Karpas-422 (cell line): ENCODE data around the gene DACT3. TPM values are rescaled to one million over a fixed set of nuclear protein-coding genes. Genes with fewer than 3 reads are reported as not detected.
A peak's percentile ranks its signal among the peaks of the same experiment; 100 is the strongest.

Experiments used
- DNase-seq: peaks from one replicate; pipeline ENCODE4 v3.0.0-alpha.2; 2015
- H2AFZ ChIP-seq: fragments of 200-600 bp; sonication (generic); 2 replicates; pipeline ENCODE4 v1.6.1; 2014; ENCODE audit warnings: antibody characterized with exemption, low read length, mixed read lengths
- H3K27ac ChIP-seq: fragments of 200-600 bp; sonication (generic); 2 replicates; pipeline ENCODE4 v1.5.1; 2014; ENCODE audit warnings: mild to moderate bottlenecking, low read length, moderate library complexity
- H3K27me3 ChIP-seq: fragments of 200-600 bp; sonication (generic); 2 replicates; pipeline ENCODE4 v1.6.1; 2014; ENCODE audit warnings: low read length, mixed read lengths
- H3K36me3 ChIP-seq: fragments of 200-600 bp; sonication (generic); 2 replicates; pipeline ENCODE4 v1.6.1; 2014; ENCODE audit warnings: low read length, mixed read lengths; ENCODE audit not compliant: insufficient read depth
- H3K4me1 ChIP-seq: fragments of 200-600 bp; sonication (generic); 2 replicates; pipeline ENCODE4 v1.6.1; 2014; ENCODE audit warnings: mild to moderate bottlenecking, low read length, mixed read lengths
- H3K4me2 ChIP-seq: fragments of 200-600 bp; sonication (generic); 2 replicates; pipeline ENCODE4 v1.6.1; 2014; ENCODE audit warnings: low read length, low read depth, mild to moderate bottlenecking; ENCODE audit not compliant: poor library complexity, severe bottlenecking
- H3K4me3 ChIP-seq: fragments of 200-600 bp; sonication (generic); 2 replicates; pipeline ENCODE4 v1.5.1; 2014; ENCODE audit warnings: mild to moderate bottlenecking, antibody characterized with exemption, low read length, mixed read lengths
- H3K79me2 ChIP-seq: fragments of 200-600 bp; sonication (generic); 2 replicates; pipeline ENCODE4 v1.6.1; 2014; ENCODE audit warnings: mild to moderate bottlenecking, low read length, mixed read lengths
- H3K9ac ChIP-seq: fragments of 200-600 bp; sonication (generic); 2 replicates; pipeline ENCODE4 v1.6.0; 2014; ENCODE audit warnings: low read length
- H3K9me2 ChIP-seq: fragments of 200-600 bp; sonication (generic), shearing (Covaris generic); replicated peaks from 2 replicates; pipeline ENCODE4 v1.6.0; 2014; ENCODE audit warnings: mild to moderate bottlenecking, low read length, moderate library complexity; ENCODE audit not compliant: insufficient read depth
- H3K9me3 ChIP-seq: fragments of 300-700, 200-600 bp; sonication (generic); 2 replicates; pipeline ENCODE4 v1.6.1; 2014; ENCODE audit warnings: low read length, mixed read lengths
- H4K20me1 ChIP-seq: fragments of 200-600 bp; sonication (generic); 2 replicates; pipeline ENCODE4 v1.6.1; 2014; ENCODE audit warnings: mild to moderate bottlenecking, antibody characterized with exemption, low read length, low read depth; ENCODE audit not compliant: insufficient read depth
- total RNA-seq: library from RNA; depleted of rRNA; stranded (reverse); fragments of >200 nt; shearing (Covaris generic); gene quantifications from 2 replicates; pipeline ENCODE4 v1.2.3, GENCODE V29; 2014; ENCODE audit warnings: low replicate concordance

The DACT3 gene
- total RNA-seq, 1 experiment from 2014 or later, result 0.19 TPM

DNA sequence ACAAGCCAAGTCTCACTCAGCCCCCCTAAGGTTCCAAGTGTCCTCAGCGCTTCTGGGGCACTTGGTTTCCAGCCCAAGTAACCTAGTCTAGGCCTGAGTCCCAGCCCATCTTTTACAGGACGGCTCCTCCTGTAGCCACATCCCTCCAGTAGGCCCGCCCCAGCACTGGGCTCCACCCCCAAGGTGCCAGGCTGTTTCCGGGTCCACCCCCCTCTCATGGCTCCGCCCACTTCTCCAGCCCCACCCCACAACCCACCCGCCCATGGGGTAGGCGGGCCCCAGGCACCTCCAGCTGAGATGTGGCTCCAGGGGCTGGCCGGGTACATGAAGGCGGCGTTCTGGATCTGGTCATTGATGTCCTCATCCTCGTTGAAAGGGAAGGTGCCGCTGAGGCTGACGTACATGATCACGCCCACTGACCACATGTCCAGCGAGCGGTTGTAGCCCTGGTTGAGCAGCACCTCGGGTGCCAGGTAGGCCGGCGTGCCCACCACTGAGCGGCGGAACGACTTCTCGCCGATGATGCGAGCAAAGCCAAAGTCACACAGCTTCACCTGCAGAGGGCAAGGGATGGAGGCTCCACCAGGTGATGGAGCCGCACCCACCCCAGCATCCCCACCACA, 17.2 kb upstream of the DACT3 start:
- H3K27me3 ChIP-seq, result no peaks in the 10 kb centered on the region
- peaks cover 7% of the 10 kb centered on the region; the same call in 1 of the 2 replicates for H4K20me1 ChIP-seq
- no peak overlapping the region for H3K4me2 ChIP-seq
- no peaks in the 10 kb centered on the region for H3K9me3 ChIP-seq
- no peak overlapping the region for H3K9ac ChIP-seq
- no peaks in the 10 kb centered on the region for H3K4me1 ChIP-seq
- no peak overlapping the region for H3K4me3 ChIP-seq
- peaks cover 25% of the 10 kb centered on the region for H3K36me3 ChIP-seq
- H2AFZ ChIP-seq, result no peak overlapping the region
- no peaks in the 10 kb centered on the region for H3K9me2 ChIP-seq
- no peaks in the 10 kb centered on the region; the same call in 1 of the 2 replicates for H3K79me2 ChIP-seq
- no peak overlapping the region for H3K27ac ChIP-seq
- DNase-seq, result peak; percentile 94

DNA sequence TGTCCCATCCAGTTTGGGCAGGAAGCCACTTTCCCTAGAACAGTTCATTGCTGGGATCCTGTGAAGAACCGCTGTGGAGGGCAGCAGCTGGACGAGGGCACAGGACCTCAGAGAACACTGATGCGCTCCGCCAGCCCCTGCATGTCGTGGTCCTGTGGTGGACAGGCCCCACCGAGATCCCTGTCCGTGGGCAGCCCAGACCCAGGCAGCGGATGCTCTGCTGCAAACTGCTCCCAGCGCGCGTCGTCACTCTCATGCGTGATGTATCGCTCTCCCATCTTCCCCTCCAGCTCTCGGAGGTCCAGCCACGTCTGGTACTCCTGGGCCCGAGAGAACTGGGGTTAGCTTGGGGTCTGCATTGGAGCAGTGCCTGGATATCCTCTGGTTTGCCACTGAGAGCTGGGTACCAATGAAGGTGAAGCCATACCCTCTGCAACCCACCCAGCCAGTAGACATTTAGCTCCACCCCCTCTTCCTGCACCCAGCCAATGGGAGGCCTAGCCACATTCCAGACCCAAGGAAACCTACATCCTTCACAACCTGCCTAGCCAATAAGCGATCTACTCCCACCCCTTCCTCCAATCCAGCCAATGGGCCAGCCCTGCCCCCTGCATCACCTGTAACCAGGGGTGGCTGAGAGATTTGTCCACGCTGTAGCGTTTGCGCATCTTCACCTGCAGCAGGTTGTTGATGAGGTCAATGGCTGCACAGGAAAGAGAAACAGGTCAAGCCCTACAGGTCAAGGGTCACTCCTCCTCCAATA, 13.6 kb upstream of the DACT3 start:
- no peaks in the 10 kb centered on the region; the same call in 1 of the 2 replicates for H3K79me2 ChIP-seq
- H3K4me2 ChIP-seq, result no peak overlapping the region
- no peaks in the 10 kb centered on the region for H3K27me3 ChIP-seq
- H3K4me3 ChIP-seq, result no peak overlapping the region
- no peak overlapping the region for H3K27ac ChIP-seq
- H3K36me3 ChIP-seq, result peaks cover 23% of the 10 kb centered on the region
- H3K4me1 ChIP-seq, result no peaks in the 10 kb centered on the region
- no peaks in the 10 kb centered on the region for H3K9me3 ChIP-seq
- no peaks in the 10 kb centered on the region for H3K9me2 ChIP-seq
- no peak overlapping the region for H3K9ac ChIP-seq
- no peak overlapping the region for H2AFZ ChIP-seq
- H4K20me1 ChIP-seq, result peaks cover 7% of the 10 kb centered on the region; the same call in 1 of the 2 replicates
- peak; percentile 78 for DNase-seq

DNA sequence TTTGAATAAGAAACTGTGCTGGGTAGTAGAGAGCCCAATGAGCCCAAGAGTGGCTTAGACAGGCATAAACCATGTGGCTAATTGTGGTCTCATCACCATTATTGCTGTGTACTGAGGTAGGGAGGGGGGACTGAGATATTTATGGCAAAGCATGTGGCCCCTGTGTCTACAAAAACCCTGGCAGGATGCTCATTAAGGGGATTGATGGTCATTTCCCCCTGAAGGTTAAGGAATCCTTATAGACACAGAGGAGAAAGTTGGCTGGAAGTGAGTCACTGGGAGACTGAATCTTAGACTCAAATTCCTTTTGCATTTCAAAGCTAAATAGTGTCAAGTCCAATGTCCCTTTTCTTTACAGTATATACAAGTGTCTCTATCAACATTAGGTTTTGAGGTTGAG, 9.8 kb upstream of the DACT3 start:
- H3K9me2 ChIP-seq, result no peaks in the 10 kb centered on the region
- no peak overlapping the region for H3K4me2 ChIP-seq
- no peak overlapping the region for H3K27ac ChIP-seq
- no peaks in the 10 kb centered on the region for H3K27me3 ChIP-seq
- H2AFZ ChIP-seq, result no peak overlapping the region
- peaks cover 7% of the 10 kb centered on the region for H3K36me3 ChIP-seq
- H3K4me1 ChIP-seq, result no peaks in the 10 kb centered on the region
- H3K9ac ChIP-seq, result no peak overlapping the region
- no peak overlapping the region for H3K4me3 ChIP-seq
- H3K79me2 ChIP-seq, result no peaks in the 10 kb centered on the region
- H3K9me3 ChIP-seq, result no peaks in the 10 kb centered on the region
- H4K20me1 ChIP-seq, result no peaks in the 10 kb centered on the region
- no peak for DNase-seq

DNA sequence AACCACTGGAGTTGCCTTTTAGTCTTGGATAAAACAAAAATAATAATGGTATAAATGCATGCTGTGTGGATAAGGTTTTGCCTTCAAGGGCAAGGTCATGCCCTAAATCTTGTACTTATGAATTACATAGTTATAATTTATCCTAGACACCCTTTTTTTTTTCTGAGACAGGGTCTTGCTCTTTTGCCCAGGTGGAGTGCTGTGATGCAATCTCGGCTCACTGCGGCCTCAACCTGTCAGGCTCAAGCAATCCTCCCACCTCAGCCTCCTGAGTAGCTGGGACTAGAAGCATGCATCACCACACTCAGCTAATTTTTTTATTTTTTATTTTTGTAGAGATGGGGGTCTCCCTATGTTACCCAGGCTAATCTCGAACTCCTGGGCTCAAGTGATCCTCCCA, 7.7 kb upstream of the DACT3 start:
- no peaks in the 10 kb centered on the region for H3K9me3 ChIP-seq
- H3K27me3 ChIP-seq, result no peaks in the 10 kb centered on the region
- H3K4me1 ChIP-seq, result no peaks in the 10 kb centered on the region
- H2AFZ ChIP-seq, result no peak overlapping the region
- no peak overlapping the region for H3K4me3 ChIP-seq
- no peak for DNase-seq
- no peaks in the 10 kb centered on the region for H3K79me2 ChIP-seq
- H3K9ac ChIP-seq, result no peak overlapping the region
- 0 out of 2 replicates have a peak, but pooled peaks cover 2% of the 10 kb centered on the region for H3K36me3 ChIP-seq
- no peak overlapping the region for H3K4me2 ChIP-seq
- H3K27ac ChIP-seq, result no peak overlapping the region
- no peaks in the 10 kb centered on the region for H3K9me2 ChIP-seq
- H4K20me1 ChIP-seq, result no peaks in the 10 kb centered on the region

DNA sequence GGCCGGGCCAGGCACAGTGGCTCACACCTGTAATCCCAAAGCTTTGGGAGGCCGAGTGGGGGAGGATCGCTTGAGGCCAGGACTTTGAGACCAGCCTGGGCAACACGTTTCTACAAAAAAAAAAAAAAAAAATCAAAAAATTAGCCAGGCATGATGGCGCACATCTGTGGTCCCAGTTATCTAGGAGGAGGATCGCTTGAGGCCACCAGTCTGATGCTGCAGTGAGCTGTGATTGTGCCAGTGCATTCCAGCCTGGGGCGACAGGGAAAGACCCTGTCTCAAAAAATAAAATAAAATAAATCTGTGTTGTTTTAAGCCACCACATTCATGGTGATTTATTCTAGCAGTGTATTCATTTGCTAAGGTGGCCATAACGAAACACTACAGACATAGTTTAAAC, 4.1 kb upstream of the DACT3 start:
- no peaks in the 10 kb centered on the region for H3K79me2 ChIP-seq
- H2AFZ ChIP-seq, result no peak overlapping the region
- no peak overlapping the region for H3K4me2 ChIP-seq
- no peaks in the 10 kb centered on the region; the same call in 1 of the 2 replicates for H4K20me1 ChIP-seq
- H3K4me1 ChIP-seq, result peaks cover 18% of the 10 kb centered on the region
- DNase-seq, result no peak
- H3K9ac ChIP-seq, result no peak overlapping the region
- no peaks in the 10 kb centered on the region for H3K36me3 ChIP-seq
- no peaks in the 10 kb centered on the region for H3K9me3 ChIP-seq
- H3K27ac ChIP-seq, result no peak overlapping the region
- H3K27me3 ChIP-seq, result no peaks in the 10 kb centered on the region
- H3K9me2 ChIP-seq, result no peaks in the 10 kb centered on the region
- no peak overlapping the region for H3K4me3 ChIP-seq

DNA sequence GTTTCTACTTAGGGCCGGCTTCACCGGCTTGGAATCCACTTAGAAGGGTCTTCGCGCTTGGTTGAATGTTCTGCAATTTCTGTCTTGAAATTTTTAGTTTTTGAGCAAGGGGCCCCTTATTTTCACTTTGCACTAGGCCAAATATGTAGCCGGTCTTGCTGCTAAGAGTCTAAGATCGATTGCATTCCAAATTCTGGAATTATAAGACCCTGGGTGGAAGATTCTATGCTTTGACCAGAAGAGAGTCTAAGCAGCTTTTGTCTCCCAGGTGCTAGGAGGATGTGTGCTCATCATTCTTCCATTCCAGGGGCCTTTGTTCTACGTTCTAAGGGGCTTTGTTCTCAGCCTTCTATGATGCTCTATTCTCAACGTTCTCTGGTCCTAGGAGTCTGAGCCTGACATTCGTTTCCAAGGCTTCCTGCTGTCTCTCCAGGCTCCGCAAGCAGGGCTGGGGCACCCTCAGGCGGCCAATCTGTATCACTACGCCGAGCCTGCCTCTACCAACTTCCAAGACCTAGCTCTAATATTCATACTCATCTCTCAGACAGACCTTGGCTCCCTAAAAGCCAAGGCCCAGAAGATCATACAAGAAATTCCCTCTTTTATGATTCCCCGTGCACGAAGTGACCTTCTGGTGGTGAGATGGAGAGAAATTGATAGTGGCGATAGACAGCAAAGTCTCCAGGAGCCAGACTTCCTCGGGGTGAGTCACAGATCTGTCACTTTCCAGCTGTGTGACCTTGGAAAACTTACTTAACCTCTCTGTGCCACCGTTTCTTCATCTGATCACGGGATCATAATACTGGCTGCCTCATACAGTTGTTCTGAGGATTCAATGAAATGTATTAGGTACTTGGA, 982 bp upstream of the DACT3 start:
- H4K20me1 ChIP-seq, result no peaks in the 10 kb centered on the region; the same call in 1 of the 2 replicates
- H2AFZ ChIP-seq, result no peak overlapping the region
- H3K27ac ChIP-seq, result no peak overlapping the region
- H3K9ac ChIP-seq, result peak overlapping the region; percentile 30; the same call in 1 of the 2 replicates
- no peaks in the 10 kb centered on the region for H3K27me3 ChIP-seq
- H3K9me2 ChIP-seq, result no peaks in the 10 kb centered on the region
- peaks cover 29% of the 10 kb centered on the region for H3K4me1 ChIP-seq
- no peaks in the 10 kb centered on the region for H3K36me3 ChIP-seq
- H3K9me3 ChIP-seq, result no peaks in the 10 kb centered on the region
- H3K4me3 ChIP-seq, result peak overlapping the region; percentile 43
- peak overlapping the region; percentile 66 for H3K4me2 ChIP-seq
- H3K79me2 ChIP-seq, result no peaks in the 10 kb centered on the region
- peak; percentile 87 for DNase-seq

DNA sequence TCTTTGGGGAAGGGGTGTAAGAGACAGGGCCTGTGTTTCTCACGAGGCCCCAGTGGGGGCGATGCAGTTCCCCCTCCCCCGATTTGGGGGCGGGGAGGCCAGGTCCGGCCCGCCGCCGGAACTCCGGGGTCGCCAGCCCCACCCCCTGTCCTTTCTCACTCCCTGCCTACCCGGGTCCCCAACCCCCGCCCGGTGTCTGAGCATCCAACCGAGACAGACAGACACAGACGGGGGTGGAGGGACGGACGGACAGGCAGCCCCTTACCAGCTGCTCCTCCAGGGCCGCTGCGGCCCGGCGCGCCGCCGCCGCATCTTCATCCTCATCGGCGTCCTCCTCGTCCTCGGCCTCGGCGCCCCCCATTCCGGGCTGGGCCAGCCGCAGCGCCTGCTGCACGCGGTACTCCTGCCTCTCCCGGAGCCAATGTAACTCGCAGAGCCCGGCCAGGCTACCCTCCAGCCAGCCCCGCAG, 397 bp downstream of the DACT3 start:
- H3K9ac ChIP-seq, result peak overlapping the region; percentile 53
- DNase-seq, result no peak
- peak overlapping the region; percentile 78 for H3K4me2 ChIP-seq
- H3K9me3 ChIP-seq, result no peaks in the 10 kb centered on the region
- no peaks in the 10 kb centered on the region; the same call in 1 of the 2 replicates for H4K20me1 ChIP-seq
- H3K9me2 ChIP-seq, result no peaks in the 10 kb centered on the region
- peaks cover 29% of the 10 kb centered on the region for H3K4me1 ChIP-seq
- H3K4me3 ChIP-seq, result peak overlapping the region; percentile 66
- H3K27me3 ChIP-seq, result no peaks in the 10 kb centered on the region
- no peak overlapping the region for H3K27ac ChIP-seq
- H3K79me2 ChIP-seq, result no peaks in the 10 kb centered on the region
- no peaks in the 10 kb centered on the region for H3K36me3 ChIP-seq
- 0 out of 2 replicates have a peak overlapping the region, but pooled peaks have one; percentile 34 for H2AFZ ChIP-seq
